ENCODE measurements around the gene ZBED2.

GRCh38 chr3:111577113-111577512, 18.0 kb downstream of the ZBED2 start:
- TF ChIP-seq POLR2AphosphoS5 (IDR thresholded peaks at IDR 0.05; ENCODE audit: low read depth) (no peak), SPI1 (IDR thresholded peaks at IDR 0.05; ENCODE audit: borderline replicate concordance, low read depth) (no peak), CTCF (IDR thresholded peaks at IDR 0.05; ENCODE audit: insufficient read depth, low read length) (no peak), REST (IDR thresholded peaks at IDR 0.05; ENCODE audit: insufficient replicate concordance, low read depth) (no peak), GABPA (IDR thresholded peaks at IDR 0.05; ENCODE audit: low read depth) (no peak)

Measured in HL-60 (cell line).